Measurements from ENCODE around the gene DDX53.

DDX53 gene

GRCh38 chrX:23048806-23049573, 49.2 kb downstream of the DDX53 start:
- DNase-seq (ENCODE audit: insufficient read length, low spot score) (no peak), FAIRE-seq (no peak)

- FAIRE-seq: no peak
- no peak for DNase-seq (ENCODE audit: insufficient read length, low spot score)
Measured at GRCh38 chrX:23052324-23052723, 52.6 kb downstream of the DDX53 start.

Measured in GM19239 (cell line).